K562 (cell line): ENCODE results near the gene GNB2. TPM values are rescaled to one million over a fixed set of nuclear protein-coding genes. Genes with fewer than 3 reads are reported as not detected.

Source experiments
- EP300 ChIP-seq: IDR thresholded peaks from 2 replicates; pipeline ENCODE4 v1.6.1; 2012; ENCODE audit warnings: low read length, improper control_type of control experiment
- GATAD2B ChIP-seq: fragments of 450-650 bp; IDR thresholded peaks from 2 replicates; pipeline ENCODE4 v1.6.1; 2017; ENCODE audit warnings: mild to moderate bottlenecking, borderline replicate concordance
- MIER1 ChIP-seq: fragments of 450-650 bp; IDR thresholded peaks from 2 replicates; pipeline ENCODE4 v1.6.1; 2016; ENCODE audit warnings: antibody characterized with exemption, mild to moderate bottlenecking, low read depth
- RBBP5 ChIP-seq: fragments of 200-600 bp; sonication (generic); IDR thresholded peaks from 2 replicates; pipeline ENCODE4 v1.6.1; 2012; ENCODE audit warnings: borderline replicate concordance, mild to moderate bottlenecking, low read length, control low read depth, inconsistent platforms; ENCODE audit not compliant: insufficient read depth, poor library complexity, severe bottlenecking
- SAP30 ChIP-seq: fragments of 200-600 bp; sonication (generic); IDR thresholded peaks from 2 replicates; pipeline ENCODE4 v1.6.1; 2012; ENCODE audit warnings: borderline replicate concordance, low read depth, mild to moderate bottlenecking, moderate library complexity, low read length, control low read depth, inconsistent platforms; ENCODE audit not compliant: insufficient read depth, poor library complexity, severe bottlenecking
- SMAD3 ChIP-seq: fragments of 450-650 bp; formaldehyde crosslinking; conservative IDR thresholded peaks from 2 replicates; pipeline ENCODE4 v1.4.0; 2020; ENCODE audit warnings: mild to moderate bottlenecking
- TEAD2 ChIP-seq: fragments of 450-650 bp; IDR thresholded peaks from 2 replicates; pipeline ENCODE4 v1.6.1; 2016; ENCODE audit warnings: missing genetic modification characterization, control low read depth, missing compliant biosample characterization
- TFAM ChIP-seq: fragments of 250-450 bp; sonication (Bioruptor Pico); conservative IDR thresholded peaks from 2 replicates; pipeline ENCODE4 v1.5.0; 2021; ENCODE audit warnings: mild to moderate bottlenecking, moderate library complexity
- ZNF696 ChIP-seq: fragments of 250-450 bp; sonication (Bioruptor Pico); conservative IDR thresholded peaks from 2 replicates; pipeline ENCODE4 v1.4.0; 2020; ENCODE audit warnings: mild to moderate bottlenecking, moderate library complexity
- polyA plus RNA-seq, 8 experiments: library from polyadenylated mRNA; depleted of rRNA in 4 of 8; stranded (reverse) in 5 of 8; unstranded in 3 of 8; fragments of >200 nt; fragmentation: Nextera tagmentation in 2 of 8; fragmentation: Illumina TruSeq in 1 of 8; extraction: Ambion mirVana in 2 of 8; extraction: Trizol in 1 of 8; gene quantifications; 2 replicates each; pipeline versions ENCODE4 v1.2.1 to v1.2.3, GENCODE V29; 2011 to 2014; ENCODE audit warnings: inconsistent platforms in 1 of 8, missing spikeins in 1 of 8
- total RNA-seq, 7 experiments: library from RNA; depleted of rRNA in 6 of 7; stranded (reverse); fragments of >200 nt in 6 of 7; fragmentation: Illumina TruSeq in 2 of 7; extraction: Trizol in 2 of 7; gene quantifications; 2 replicates each; pipeline versions ENCODE4 v1.2.1 to v1.2.3, GENCODE V29; 2011 to 2021; ENCODE audit warnings: low replicate concordance in 1 of 7
- TF ChIP-seq, protein P1 (sequence below), 2 experiments: fragments of 450-650 bp in 1 of 2; sonication (generic) in 1 of 2; formaldehyde crosslinking in 1 of 2; IDR thresholded peaks; 2 replicates each; pipeline versions ENCODE4 v1.7.1 to v1.9.0; 2016 to 2022; ENCODE audit warnings: inconsistent platforms in 1 of 2, mild to moderate bottlenecking in 1 of 2, missing genetic modification reagents in 1 of 2
- TF ChIP-seq, protein P2 (sequence below): fragments of 450-650 bp; formaldehyde crosslinking; IDR thresholded peaks from 2 replicates; pipeline ENCODE4 v1.4.0; 2020; ENCODE audit warnings: mild to moderate bottlenecking, moderate library complexity
- TF ChIP-seq, protein P3 (sequence below): fragments of 200-800 bp; sonication (Bioruptor generic); IDR thresholded peaks from 2 replicates; pipeline ENCODE4 v1.6.1; 2017; ENCODE audit warnings: missing genetic modification characterization, missing compliant biosample characterization

Gene GNB2
- total and polyA plus RNA-seq, 9 of the 15 experiments (the other 6 are each of a cell fraction or from before 2014, with no cell fraction given): 0.65 to 320 (median 104) TPM

DNA sequence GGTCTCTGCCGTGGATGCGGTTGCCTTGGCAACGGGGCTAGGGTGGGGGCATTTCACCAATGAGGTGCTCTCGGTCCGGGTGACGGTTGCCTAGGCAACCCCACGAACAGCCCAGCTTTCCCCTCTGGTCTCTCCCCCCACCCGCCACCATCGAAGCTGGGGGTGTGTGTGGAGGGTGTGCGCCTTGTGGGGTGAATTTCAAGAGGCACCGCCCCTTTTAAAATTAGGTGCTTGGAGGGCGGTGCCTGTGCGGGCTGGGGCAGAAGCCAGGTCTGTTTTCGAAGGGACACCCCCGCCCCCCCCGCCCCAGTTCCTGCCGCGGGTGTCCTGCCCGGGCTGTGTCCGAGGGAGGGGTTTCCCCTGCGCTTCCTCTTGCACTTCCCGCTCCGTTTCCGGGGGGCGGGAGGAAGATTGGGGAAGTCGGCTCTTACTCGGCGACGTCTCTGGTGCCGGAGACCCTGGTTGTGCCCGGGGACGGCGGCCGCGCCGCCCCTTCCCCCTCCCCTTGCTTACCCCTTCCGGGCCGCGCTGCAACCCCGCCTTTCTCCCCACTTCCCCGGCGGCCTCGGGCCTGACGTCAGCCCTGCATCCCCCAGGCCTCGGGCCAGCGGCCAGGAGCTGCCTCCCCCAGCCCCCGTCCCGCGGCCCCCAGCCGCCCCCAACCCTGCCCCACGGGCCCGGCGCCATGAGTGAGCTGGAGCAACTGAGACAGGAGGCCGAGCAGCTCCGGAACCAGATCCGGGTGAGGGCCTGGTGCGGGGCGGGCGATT, 2.2 kb downstream of the GNB2 start (continued):
- TF ChIP-seq RBBP5: peak; percentile 51
- no peak for TF ChIP-seq GATAD2B
- TF ChIP-seq SMAD3 (CRISPR knock-in tag): no peak
- TF ChIP-seq EP300: no peak
- TF ChIP-seq, protein P1, sequence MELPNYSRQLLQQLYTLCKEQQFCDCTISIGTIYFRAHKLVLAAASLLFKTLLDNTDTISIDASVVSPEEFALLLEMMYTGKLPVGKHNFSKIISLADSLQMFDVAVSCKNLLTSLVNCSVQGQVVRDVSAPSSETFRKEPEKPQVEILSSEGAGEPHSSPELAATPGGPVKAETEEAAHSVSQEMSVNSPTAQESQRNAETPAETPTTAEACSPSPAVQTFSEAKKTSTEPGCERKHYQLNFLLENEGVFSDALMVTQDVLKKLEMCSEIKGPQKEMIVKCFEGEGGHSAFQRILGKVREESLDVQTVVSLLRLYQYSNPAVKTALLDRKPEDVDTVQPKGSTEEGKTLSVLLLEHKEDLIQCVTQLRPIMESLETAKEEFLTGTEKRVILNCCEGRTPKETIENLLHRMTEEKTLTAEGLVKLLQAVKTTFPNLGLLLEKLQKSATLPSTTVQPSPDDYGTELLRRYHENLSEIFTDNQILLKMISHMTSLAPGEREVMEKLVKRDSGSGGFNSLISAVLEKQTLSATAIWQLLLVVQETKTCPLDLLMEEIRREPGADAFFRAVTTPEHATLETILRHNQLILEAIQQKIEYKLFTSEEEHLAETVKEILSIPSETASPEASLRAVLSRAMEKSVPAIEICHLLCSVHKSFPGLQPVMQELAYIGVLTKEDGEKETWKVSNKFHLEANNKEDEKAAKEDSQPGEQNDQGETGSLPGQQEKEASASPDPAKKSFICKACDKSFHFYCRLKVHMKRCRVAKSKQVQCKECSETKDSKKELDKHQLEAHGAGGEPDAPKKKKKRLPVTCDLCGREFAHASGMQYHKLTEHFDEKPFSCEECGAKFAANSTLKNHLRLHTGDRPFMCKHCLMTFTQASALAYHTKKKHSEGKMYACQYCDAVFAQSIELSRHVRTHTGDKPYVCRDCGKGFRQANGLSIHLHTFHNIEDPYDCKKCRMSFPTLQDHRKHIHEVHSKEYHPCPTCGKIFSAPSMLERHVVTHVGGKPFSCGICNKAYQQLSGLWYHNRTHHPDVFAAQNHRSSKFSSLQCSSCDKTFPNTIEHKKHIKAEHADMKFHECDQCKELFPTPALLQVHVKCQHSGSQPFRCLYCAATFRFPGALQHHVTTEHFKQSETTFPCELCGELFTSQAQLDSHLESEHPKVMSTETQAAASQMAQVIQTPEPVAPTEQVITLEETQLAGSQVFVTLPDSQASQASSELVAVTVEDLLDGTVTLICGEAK (IDR thresholded peaks at IDR 0.05): peak; percentile 80
- TF ChIP-seq, protein P1 (CRISPR knock-in tag; IDR thresholded peaks at IDR 0.05): no peak
- TF ChIP-seq, protein P2, sequence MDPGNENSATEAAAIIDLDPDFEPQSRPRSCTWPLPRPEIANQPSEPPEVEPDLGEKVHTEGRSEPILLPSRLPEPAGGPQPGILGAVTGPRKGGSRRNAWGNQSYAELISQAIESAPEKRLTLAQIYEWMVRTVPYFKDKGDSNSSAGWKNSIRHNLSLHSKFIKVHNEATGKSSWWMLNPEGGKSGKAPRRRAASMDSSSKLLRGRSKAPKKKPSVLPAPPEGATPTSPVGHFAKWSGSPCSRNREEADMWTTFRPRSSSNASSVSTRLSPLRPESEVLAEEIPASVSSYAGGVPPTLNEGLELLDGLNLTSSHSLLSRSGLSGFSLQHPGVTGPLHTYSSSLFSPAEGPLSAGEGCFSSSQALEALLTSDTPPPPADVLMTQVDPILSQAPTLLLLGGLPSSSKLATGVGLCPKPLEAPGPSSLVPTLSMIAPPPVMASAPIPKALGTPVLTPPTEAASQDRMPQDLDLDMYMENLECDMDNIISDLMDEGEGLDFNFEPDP: no peak
- TF ChIP-seq TEAD2 (tag): no peak
- no peak for TF ChIP-seq ZNF696 (CRISPR knock-in tag)
- TF ChIP-seq SAP30: peak; percentile 42
- TF ChIP-seq, protein P3, sequence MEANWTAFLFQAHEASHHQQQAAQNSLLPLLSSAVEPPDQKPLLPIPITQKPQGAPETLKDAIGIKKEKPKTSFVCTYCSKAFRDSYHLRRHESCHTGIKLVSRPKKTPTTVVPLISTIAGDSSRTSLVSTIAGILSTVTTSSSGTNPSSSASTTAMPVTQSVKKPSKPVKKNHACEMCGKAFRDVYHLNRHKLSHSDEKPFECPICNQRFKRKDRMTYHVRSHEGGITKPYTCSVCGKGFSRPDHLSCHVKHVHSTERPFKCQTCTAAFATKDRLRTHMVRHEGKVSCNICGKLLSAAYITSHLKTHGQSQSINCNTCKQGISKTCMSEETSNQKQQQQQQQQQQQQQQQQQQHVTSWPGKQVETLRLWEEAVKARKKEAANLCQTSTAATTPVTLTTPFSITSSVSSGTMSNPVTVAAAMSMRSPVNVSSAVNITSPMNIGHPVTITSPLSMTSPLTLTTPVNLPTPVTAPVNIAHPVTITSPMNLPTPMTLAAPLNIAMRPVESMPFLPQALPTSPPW (CRISPR knock-in tag): peak; percentile 90
- no peak for TF ChIP-seq TFAM (CRISPR knock-in tag)
- no peak for TF ChIP-seq MIER1
